Ishikawa (cell line): ENCODE measurements around the gene BCAP31.

Experiments used
- CEBPB ChIP-seq: IDR thresholded peaks from 2 replicates; pipeline ENCODE4 v1.6.1; 2012
- CREB1 ChIP-seq: IDR thresholded peaks from 2 replicates; pipeline ENCODE4 v1.6.1; 2012; ENCODE audit warnings: low read depth
- EGR1 ChIP-seq: IDR thresholded peaks from 2 replicates; pipeline ENCODE4 v1.6.1; 2012
- EP300 ChIP-seq: IDR thresholded peaks from 2 replicates; pipeline ENCODE4 v1.6.1; 2012; ENCODE audit warnings: borderline replicate concordance
- FOXM1 ChIP-seq: IDR thresholded peaks from 2 replicates; pipeline ENCODE4 v1.6.1; 2012; ENCODE audit warnings: low read depth, borderline replicate concordance
- MAX ChIP-seq: IDR thresholded peaks from 2 replicates; pipeline ENCODE4 v1.6.1; 2012
- NFIC ChIP-seq: IDR thresholded peaks from 2 replicates; pipeline ENCODE4 v1.6.1; 2012
- RAD21 ChIP-seq: IDR thresholded peaks from 2 replicates; pipeline ENCODE4 v1.6.1; 2012; ENCODE audit warnings: low read depth
- TAF1 ChIP-seq: IDR thresholded peaks from 2 replicates; pipeline ENCODE4 v1.6.1; 2012; ENCODE audit warnings: low read depth, mild to moderate bottlenecking
- TEAD4 ChIP-seq: IDR thresholded peaks from 2 replicates; pipeline ENCODE4 v1.6.1; 2012
- USF1 ChIP-seq: IDR thresholded peaks from 2 replicates; pipeline ENCODE4 v1.6.1; 2012
- YY1 ChIP-seq: IDR thresholded peaks from 2 replicates; pipeline ENCODE4 v1.6.1; 2012; ENCODE audit warnings: low read depth
- ZBTB7A ChIP-seq: IDR thresholded peaks from 2 replicates; pipeline ENCODE4 v1.6.1; 2012; ENCODE audit warnings: low read depth
- TF ChIP-seq, protein P1 (sequence below): IDR thresholded peaks from 2 replicates; pipeline ENCODE4 v1.6.1; 2012; ENCODE audit warnings: low read depth, mild to moderate bottlenecking

Gene BCAP31

DNA sequence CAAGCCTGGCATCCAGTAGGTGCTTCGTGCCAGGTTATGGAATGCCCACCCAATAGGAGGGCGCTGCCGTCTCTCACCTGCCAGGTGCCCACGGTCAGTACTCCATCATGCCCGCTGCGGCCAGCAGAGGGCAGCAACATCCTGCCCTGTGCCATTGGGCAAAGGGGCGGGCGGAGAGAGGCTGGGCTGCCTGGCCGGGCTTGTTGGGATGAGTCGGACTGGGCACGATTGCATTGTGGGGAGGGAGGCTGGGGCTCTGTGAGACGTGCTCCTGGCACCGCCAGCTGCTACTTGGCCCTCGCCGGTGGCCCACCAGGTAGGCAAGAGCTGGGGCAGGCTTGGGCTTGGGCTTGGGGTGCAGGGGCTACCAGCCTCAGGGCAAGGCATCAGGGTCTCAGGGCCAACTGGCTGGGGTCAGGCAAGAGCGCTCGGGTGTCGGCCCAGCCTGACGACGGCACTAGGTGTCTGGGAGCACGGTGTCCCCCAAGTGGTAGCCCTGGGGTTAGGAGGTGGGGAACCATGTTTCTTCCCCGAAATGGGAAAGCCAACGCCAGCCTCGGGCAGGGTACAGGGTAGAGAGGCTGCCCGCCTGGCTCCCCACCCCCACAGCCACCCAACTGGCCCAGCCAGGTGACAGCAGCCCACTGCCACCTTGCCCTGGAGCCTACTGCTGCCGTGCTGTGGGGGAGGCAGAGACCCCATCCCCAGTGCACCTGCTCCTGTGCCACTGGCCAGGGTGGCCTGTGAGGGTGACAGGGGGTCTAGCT lies 40.0 kb upstream of the BCAP31 start, which contains the start of gene PLXNB3:
TSS of gene PLXNB3 (plus strand) at position 261 of the 767 bp plus-strand sequence. CDS start 1,287 bp downstream, outside the sequence.
- no peak for TF ChIP-seq TAF1
- peak; percentile 89 for TF ChIP-seq RAD21

DNA sequence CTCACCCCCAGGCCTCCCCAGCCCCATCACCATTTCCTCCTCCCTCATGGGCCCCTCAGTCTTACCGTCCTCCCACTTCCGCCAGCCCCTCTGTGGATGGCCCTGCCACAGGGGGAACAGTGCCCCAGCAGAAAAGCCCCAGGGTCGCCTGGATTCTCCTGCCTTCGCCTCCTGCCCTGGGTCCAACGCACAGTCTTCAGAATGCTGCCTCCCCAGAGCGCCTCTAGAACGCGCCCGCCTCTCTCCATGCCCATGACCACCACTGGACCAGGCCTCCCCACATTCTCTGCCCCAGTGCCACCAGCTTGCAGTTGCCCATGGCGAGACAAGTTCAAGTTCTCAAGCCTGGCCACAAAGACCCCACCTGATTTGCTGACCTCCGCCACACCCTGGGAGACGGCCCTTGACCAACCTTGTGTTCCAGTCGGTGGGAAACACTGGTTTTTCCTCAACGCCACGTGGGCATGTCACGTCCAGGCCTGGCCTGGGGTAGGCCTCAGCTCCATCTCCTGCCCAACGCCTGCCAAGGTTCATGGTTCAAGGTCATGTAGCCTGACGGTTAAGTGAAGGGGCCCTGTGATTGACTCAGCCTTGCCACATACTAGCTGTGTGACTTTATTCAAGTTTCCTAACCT lies 39.2 kb upstream of the BCAP31 start:
- TF ChIP-seq MAX = no peak

- TF ChIP-seq ZBTB7A = no peak
- TF ChIP-seq MAX = no peak
- TF ChIP-seq USF1 = no peak
- TF ChIP-seq NFIC = no peak
- no peak for TF ChIP-seq YY1
- TF ChIP-seq TEAD4 = no peak
Measured at GRCh38 chrX:153762626-153763173, 38.5 kb upstream of the BCAP31 start.

GRCh38 chrX:153761863-153762262 lies 37.7 kb upstream of the BCAP31 start:
- TF ChIP-seq MAX (no peak), TAF1 (no peak), FOXM1 (no peak), RAD21 (no peak), EGR1 (no peak), EP300 (no peak), USF1 (no peak), TEAD4 (no peak), YY1 (no peak), CEBPB (no peak)
- TF ChIP-seq, protein P1, sequence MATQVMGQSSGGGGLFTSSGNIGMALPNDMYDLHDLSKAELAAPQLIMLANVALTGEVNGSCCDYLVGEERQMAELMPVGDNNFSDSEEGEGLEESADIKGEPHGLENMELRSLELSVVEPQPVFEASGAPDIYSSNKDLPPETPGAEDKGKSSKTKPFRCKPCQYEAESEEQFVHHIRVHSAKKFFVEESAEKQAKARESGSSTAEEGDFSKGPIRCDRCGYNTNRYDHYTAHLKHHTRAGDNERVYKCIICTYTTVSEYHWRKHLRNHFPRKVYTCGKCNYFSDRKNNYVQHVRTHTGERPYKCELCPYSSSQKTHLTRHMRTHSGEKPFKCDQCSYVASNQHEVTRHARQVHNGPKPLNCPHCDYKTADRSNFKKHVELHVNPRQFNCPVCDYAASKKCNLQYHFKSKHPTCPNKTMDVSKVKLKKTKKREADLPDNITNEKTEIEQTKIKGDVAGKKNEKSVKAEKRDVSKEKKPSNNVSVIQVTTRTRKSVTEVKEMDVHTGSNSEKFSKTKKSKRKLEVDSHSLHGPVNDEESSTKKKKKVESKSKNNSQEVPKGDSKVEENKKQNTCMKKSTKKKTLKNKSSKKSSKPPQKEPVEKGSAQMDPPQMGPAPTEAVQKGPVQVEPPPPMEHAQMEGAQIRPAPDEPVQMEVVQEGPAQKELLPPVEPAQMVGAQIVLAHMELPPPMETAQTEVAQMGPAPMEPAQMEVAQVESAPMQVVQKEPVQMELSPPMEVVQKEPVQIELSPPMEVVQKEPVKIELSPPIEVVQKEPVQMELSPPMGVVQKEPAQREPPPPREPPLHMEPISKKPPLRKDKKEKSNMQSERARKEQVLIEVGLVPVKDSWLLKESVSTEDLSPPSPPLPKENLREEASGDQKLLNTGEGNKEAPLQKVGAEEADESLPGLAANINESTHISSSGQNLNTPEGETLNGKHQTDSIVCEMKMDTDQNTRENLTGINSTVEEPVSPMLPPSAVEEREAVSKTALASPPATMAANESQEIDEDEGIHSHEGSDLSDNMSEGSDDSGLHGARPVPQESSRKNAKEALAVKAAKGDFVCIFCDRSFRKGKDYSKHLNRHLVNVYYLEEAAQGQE = no peak

DNA sequence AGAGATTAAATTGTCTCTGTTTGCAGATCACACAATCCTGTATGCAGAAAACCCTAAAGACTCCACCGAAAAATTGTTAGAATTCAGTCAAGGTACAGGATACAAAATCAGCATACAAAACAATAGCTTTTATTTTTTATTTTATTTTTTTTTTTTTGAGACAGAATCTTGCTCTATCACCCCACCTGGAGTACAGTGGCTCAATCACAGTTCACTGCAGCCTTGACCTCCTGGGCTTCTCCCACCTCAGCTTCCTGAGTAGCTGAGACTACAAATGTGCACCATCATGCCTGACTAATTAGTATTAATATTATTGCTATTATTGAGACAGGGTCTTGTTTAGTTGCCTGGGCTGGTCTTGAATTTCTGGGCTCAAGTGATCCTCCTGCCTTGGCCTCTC lies 30.9 kb upstream of the BCAP31 start:
- no peak for TF ChIP-seq EP300
- TF ChIP-seq, protein P1 = no peak
- TF ChIP-seq USF1 = no peak
- no peak for TF ChIP-seq NFIC
- no peak for TF ChIP-seq CEBPB
- TF ChIP-seq TEAD4 = no peak
- TF ChIP-seq EGR1 = no peak
- TF ChIP-seq CREB1 = no peak
- no peak for TF ChIP-seq ZBTB7A
- TF ChIP-seq YY1 = no peak
